NT2/D1 (cell line): Measurements from ENCODE around the gene CDC42BPA.

Experiments
- YY1 ChIP-seq: IDR thresholded peaks from 2 replicates; pipeline ENCODE4 v1.6.1; 2011; ENCODE audit not compliant: insufficient read length, insufficient read depth
- ZNF274 ChIP-seq: IDR thresholded peaks from 2 replicates; pipeline ENCODE4 v1.6.1; 2011; ENCODE audit warnings: mild to moderate bottlenecking, low read depth, low read length

DNA sequence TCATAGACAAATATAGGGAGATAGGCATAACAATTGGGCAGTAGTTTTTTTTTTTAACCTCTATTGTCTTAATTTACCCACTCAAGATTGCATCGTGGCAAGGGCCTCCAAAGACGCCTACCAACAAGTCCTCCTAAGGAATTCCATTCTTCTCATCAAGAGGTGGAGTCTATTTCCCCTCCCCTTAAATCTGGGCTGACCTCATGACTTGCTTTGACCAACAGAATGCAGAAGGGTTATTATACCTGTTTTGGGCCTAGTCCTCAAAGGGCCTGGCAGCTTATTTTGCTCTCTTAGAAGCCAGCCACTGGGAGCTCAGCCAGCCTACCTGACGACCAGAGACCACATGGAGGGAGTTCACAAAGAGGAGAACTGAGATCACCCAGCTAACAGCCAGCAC lies 285.9 kb downstream of the CDC42BPA start:
- no peak for TF ChIP-seq YY1
- no peak for TF ChIP-seq ZNF274
